NCI-H128 (cell line): ENCODE measurements around the gene PPP1CC.

Source experiments
- DNase-seq: peaks from one replicate; lab custom pipeline; 2025; ENCODE audit not compliant: unreplicated experiment; lab: John Stamatoyannopoulos, UW

PPP1CC gene

DNA sequence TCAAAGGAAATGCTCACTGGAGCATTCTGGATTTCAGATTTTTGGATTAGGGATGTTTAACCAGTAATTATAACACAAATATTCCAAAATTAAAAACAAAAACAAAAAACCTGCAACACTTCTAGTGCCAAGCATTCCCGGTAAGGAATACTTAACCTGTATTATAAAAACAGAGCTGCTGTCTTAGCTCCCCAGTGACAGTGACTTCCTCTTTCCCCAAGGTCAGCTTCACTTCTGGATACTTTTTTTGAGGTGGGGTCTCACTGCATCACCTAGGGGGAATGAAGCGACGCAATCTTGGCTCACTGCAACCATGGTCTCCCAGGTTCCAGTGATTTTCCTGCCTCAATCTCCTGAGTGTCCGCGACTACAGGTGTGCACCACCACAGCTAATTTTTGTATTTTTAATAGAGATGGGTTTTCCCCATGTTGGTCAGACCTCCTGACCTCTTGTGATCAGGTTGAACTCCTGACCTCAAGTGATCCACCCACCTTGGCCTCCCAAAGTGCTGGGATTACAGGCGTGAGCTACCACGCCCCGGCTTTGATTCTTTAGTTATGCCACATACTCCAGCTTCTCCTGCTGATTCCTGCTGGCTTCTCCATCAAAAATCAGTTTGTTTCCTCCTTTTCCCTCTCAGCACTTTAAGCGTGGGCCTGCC, 15.9 kb downstream of the PPP1CC start:
- no peak for DNase-seq

DNA sequence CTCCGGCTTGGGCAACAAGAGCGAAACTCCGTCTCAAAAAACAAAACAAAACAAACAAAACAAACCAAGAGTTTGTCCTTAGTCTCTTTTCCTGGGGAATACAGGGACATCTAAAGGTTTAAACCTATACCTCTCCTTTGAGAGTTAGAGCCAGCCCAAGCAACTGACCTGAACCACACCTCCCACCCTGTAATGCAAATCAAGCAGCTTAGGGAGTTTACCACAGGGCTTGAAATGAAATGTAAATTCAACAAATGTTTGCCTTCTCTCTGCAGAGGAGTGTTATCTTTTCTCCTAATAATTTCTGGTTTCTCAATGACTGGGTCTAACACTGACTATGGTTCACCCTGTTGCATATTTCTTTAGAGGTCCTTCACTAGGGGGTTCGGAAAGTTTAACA, 16.7 kb downstream of the PPP1CC start:
- no peak for DNase-seq

DNA sequence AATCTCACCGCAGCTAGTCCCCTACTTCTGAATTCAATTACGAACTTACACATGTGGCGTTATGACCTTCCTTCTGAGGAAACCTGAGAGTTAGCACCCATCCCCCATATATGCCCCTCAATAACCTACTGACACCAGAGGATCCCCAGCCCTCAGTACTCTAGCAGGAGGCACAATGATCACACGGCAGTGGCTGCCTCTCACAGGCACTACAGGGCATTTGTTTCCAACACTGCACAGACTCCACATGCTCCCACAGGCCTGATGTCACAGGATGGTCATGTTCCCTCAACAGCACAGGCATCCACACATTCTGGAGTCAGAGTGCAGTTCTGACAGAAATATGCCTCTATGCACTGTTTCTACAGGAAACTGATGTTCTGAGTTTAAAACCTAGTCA, 17.4 kb downstream of the PPP1CC start:
- no peak for DNase-seq

DNA sequence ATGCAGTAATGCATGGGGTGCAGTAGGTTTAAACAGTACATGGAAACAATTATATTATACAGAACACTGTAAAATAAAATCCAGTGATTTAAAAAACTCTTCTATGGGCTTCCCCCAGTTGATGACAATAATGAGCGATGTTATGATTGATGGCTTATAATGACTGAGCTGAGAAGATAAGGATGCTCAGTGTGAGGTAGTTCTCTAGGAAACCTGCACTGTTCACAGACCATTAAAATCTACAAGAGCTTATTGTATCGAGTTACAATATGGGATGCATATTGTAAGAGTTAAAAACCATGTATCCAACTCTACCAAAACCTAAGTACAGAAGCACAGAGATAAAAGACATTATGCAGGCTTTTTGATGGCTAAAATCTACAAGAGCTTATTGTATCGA, 19.8 kb downstream of the PPP1CC start:
- peak; percentile 23 for DNase-seq

DNA sequence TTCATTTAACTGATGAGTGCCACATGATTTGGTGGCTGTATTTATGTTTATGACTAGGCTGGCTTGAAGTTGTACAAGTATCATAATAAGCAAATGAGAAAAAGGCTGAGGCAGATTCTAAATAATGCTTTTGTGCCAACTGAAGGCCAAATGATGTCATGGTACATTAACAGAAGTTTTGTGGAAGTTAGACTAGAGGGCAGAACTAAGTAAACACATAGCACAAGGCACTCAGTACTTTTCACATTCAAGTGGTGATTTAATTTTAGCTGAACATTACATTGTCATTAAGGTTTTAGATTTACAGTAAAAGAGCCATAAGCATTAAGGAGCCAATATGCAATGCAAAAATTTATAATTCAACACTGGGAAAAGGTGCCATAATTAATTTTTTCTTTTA, 21.1 kb downstream of the PPP1CC start:
- no peak for DNase-seq

DNA sequence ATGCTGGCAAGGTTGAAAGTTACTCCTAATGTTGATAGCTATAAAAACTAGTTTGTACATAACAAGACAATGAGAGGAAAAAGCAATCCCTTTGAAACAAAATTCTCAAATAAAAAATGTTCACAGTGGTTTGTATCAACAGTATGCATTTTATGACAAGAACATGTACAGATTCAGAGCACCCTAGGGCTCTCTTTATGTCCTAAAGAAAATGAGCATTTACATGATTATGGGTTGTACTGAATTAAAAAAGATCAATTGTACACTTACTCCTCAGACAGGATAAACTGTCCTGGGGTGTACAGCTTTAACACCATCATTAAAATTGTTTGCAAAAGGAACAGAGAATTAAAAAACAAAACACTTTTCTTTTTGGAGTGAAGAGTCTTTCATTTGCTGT, 22.2 kb downstream of the PPP1CC start:
- no peak for DNase-seq

DNA sequence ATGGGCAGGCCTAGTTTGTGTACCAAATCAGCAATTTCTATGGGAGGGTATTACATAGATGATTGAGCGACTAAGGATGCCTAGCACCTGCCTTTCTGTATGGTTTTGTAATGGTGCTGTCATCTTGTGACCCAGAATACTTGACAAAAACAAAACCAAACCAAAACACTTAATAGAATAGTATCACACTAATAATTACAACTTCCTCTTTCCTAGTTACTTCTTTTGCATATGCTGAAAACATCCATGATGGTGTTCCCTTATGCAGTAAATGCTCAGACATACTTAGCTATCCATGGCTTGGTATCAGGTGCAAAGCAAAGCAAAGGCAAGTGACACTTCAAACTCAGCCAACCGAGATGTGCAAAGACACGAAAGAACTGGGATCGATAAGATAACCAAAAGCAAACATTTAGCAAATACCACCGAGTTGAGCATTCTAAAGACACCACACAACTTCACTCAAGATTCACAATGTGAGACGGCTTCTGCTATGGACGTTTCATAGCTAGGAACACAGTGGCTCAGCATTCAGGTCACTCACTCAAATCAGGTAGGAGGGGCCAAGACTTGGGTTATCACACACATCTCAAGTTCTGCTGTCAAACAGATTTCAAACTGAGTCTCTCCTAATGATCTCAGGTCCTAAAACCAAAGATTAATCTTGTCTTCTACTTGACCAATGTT, 24.3 kb downstream of the PPP1CC start:
- DNase-seq: no peak

DNA sequence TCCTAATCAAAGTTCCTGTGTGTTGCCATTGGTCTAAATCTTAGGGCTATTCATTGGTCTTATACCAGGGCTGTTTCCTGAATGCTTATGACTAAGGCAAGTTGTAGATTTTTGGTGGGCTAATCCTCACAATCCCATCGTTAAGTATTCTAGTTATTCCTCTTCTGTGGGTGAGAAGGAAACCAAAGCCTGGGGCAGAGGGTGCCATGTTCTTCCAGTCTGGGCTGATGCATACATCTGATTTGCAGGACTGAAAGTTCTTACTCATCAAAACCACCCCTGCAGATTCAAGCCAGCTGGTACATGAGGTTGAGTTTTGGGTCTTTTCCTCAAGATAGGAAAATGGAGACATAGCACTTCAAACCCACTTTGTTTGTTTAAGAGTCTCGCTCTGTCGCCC, 25.7 kb downstream of the PPP1CC start:
- no peak for DNase-seq

DNA sequence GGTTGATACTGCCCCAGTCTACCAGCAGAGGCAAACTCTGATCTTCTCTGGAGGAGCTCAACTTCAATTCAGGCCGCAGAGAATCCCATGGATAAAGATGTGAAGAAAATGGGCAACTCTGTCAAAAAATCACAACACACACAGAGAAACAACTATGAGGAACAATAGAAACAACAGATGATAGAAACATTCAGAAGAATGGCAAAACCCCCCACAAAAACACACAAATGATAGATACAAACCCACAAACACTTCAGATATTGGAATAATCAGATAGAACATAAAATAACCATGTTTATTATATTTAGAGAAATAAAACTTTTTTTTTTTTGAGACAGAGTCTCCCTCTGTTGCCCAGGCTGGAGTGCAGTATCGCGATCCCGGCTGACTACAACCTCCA, 33.8 kb downstream of the PPP1CC start:
- no peak for DNase-seq

DNA sequence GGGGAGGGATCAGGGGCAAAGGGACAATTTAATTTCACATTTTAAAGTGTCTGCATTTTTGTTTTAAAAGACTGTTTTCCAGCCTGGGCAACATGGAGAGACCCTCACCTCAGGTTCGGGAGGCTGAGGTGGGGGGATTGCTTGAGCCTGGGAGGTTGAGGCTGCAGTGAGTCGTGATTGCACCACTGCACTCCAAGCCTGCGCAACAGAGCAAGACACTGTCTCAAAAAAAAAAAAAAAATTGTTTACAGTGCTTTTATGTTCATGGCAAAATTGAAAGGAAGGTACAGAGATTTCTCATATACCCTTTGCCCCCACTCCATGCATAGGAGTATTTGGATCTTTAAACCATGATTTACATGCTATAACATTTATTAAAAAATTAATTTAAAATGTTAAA, 37.4 kb downstream of the PPP1CC start:
- no peak for DNase-seq

DNA sequence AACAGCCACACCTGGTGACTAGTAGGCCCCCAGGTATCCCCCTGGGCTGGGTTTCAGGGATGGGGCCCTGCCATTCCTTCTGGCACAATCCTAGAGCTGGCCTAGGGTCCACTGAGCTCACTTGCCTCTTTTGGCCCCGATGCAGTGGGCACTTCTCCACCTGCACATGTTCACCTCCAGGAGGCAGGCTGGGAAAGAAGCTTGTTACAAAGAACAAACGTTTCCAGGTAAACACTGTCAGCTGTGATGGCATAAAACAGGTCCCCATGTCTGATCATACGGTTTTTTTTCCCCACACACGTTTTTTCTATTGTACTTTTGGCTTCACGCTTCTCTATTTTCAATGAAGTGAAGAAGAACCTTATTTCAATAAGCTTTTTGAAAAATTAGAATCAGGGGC, 37.9 kb downstream of the PPP1CC start:
- no peak for DNase-seq

DNA sequence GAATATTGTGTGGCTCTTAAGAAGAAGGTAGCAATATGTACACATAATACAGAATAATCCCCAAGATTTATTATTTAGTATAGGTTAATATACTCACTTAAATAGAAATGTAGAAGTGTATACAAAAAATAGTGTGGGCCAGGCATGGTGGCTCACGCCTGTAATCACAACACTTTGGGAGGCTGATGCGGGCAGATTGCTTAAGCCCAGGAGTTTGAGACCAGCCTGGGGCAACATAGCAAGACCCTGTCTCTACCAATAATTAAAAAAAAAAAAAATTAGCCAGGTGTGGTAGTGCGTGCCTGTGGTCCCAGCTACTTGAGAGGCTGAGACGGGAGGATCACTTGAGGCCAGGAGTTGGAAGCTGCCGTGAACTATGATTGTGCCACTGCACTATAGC, 38.5 kb downstream of the PPP1CC start:
- DNase-seq: no peak

DNA sequence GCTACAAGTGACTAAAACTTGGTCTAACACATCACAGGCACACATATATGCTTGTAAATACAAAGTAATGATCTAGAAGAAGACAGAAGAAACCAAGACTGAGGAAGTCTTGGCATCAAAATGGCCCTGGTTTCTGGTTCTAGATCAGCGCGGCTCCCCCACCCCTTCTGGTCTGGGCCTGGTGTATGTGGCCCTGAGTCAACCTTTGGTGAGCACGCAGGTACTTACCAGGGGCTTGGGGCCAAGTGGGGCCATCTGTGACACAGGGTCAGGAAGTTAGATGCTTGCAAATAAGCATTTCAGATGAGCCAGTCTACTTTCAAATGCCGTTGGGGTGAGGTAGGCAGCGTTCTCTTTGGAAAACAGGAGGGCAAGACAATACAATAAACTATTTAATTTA, 40.6 kb downstream of the PPP1CC start:
- no peak for DNase-seq

DNA sequence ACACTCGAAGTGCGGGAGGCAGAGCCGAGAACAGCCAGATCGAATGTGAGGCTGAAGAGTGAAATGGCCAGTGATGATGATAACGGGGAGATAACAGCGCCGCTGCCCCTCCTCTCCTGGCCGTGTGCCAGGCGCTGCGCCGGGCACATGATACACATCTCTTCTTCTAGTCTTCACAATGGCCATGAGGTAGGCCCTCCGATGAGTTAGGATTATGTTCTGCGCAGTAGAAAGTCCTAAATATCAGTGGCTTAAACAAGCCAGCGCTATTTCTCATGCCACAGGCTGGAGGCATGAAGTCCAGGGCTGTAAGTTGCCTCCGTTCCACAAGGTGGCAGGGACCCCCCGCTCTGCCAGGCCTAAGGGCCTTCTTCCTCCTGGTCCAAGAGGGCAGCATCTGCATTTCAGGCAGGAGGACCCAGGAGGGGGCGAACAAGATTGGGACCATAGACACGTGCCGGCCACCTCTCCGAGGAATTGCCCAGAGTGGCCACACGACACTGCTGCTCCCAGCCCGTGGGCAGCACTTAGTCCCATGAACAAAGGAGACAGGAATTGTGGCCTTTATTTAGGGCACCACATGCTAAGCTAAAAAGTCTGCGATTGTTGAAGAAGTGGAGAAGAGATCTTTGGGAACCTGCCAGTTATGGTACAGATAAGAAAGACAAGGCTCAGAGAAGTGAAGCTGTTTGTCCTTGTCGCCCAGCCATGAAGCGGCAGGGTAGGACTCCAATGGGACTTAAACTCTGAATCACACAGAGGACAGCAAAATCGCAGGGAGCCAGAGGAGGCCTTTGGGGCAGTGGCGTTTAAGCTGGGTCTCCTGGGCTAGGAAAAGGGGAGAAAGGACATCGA, 42.9 kb downstream of the PPP1CC start:
- no peak for DNase-seq

DNA sequence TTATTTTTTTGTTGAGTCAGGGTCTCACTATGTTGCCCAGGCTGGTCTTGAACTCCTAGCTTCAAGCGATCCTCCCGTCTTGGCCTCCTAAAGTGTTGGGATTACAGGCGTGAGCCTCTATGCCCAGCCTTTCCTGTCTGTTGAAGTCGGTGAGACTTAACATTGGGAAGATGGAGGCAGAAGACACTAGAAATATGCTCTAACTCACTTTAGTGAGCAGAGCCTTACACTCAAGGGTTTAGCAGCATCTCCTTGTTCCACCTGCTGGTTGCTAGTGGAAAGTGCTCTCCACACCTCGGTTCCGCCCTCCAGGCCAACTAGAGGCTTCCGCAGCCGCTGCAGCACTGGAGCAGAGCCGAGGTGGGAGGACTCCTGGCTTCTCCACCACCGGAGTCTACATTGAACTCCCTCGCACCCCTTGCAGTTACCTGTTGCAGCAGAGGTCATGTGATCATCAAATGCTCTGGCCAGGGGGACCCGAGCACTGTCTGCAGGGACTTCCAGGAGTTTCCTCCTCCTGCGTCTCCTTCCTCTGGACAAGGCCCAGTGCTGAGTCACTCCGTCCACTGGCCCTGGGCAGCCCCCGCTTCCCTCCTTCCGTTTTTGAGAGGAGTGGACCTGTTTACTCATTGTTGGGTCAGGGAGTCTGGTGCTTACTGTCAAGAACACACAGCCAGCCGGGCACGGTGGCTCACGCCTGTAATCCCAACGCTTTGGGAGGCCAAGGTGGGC, 44.4 kb downstream of the PPP1CC start:
- no peak for DNase-seq

DNA sequence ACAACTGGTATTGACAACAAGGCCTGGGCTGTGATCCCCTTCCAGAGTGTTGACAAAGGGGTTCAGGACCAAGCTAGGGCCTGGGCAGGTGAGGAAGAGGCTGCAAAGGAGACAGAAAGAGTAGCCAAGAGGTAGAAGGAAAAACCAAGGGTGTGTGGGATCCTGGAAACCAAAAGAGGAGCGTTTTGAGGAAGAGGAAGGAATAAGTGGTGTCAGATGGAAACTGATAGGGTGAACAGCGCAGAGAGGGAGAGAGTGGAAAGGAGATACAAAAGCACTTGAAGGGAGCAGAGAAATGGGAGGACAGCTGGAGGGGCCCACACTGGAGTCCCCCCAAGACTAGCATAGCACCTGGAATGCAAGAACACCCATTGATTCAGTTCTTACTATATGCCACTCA, 45.5 kb downstream of the PPP1CC start:
- no peak for DNase-seq

DNA sequence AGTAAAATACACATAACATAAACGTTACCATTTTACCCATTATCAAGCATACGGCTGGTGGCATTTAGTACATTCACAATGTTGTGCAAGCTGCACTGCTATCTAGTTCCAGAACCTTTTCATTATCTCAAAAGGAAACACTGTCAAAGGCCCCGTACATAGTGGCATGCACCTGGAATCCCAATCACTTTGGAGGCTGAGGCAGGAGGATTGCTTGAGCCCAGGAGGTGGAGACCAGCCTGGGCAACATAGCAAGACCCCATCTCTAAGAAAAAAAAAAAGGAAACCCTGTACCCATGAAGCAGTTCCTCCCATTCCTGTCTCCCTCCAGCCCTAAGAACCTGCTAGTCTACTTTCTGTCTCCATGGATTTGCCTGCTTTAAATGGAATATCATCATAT, 46.4 kb downstream of the PPP1CC start:
- DNase-seq: no peak

DNA sequence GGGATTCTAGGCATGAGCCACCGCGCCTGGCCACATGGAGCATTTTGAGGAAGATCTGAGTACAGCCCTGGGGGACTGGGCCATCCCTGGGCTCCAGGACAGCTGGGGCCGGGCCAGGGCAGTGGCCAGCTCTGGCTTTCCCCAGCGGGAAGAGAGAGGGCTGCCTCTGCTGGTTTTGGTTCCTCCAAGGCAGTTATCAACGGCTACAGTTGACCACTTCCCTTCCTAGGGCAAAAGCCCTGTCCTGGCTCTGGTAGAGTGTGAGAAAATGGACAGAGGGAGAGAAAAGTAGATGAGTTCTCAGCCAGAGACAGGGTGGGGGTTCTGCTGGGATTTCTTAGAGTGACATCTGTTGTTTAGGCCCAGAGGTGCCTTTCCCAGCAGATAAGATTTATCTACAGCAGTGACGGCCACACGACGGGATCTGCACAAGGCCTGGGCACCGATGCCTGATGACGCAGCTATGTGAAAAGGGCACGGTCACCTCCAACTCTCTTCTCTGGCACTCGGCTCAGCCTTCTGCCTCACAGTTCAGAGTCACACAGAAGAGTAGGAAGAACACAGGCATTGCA, 48.3 kb downstream of the PPP1CC start:
- no peak for DNase-seq

DNA sequence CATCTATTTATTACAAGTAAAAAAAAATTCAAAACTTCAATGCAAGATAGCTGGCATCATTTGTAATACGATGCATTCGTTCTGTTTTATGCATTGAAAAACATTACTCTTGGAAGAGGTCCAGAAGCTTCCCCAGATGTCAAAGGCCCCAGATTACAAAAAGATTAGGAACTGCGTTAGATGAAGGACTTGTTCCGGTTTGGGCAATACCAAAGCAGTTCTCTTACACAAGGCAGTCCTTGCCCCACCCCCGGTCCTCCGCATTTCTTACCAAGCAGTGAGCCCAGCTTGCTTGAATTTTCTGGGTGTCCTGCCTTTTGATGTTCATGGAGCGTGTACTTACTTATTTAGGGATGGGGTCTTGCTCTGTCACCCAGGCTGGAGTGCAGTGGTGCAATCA, 49.0 kb downstream of the PPP1CC start:
- DNase-seq: no peak

DNA sequence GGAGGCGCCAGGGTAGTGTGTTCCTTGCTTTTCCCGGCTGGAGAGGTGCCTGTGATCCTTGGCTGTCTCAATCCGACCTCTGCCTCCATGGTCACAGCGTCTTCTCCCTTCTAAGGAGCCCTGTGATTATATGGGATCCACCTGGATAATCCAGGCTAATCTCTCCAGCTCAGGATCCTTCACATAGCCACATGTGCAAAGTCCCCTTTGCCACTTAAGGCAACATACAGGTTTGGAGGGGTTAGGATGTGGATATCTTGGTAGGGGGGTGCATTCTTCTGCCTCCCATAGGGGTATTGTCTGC, 52.6 kb downstream of the PPP1CC start:
- no peak for DNase-seq
